ENCODE measurements around the gene C1QB.

The C1QB gene

GRCh38 chr1:22621761-22622160 is 31.3 kb upstream of the C1QB start:
- H3K9me3 ChIP-seq (ENCODE audit: low read length), result no peaks in the 10 kb centered on the region
- no peak overlapping the region for H3K4me3 ChIP-seq (ENCODE audit: low read length)
- no peaks in the 10 kb centered on the region for H3K36me3 ChIP-seq (ENCODE audit: insufficient read depth, low read length)
- H3K27me3 ChIP-seq (ENCODE audit: insufficient read depth, low read length), result peaks cover 22% of the 10 kb centered on the region
- no peak overlapping the region for H2AFZ ChIP-seq (ENCODE audit: low read depth, low read length)
- peaks cover 4% of the 10 kb centered on the region for H3K4me1 ChIP-seq (ENCODE audit: insufficient read depth, low read length)

DNA sequence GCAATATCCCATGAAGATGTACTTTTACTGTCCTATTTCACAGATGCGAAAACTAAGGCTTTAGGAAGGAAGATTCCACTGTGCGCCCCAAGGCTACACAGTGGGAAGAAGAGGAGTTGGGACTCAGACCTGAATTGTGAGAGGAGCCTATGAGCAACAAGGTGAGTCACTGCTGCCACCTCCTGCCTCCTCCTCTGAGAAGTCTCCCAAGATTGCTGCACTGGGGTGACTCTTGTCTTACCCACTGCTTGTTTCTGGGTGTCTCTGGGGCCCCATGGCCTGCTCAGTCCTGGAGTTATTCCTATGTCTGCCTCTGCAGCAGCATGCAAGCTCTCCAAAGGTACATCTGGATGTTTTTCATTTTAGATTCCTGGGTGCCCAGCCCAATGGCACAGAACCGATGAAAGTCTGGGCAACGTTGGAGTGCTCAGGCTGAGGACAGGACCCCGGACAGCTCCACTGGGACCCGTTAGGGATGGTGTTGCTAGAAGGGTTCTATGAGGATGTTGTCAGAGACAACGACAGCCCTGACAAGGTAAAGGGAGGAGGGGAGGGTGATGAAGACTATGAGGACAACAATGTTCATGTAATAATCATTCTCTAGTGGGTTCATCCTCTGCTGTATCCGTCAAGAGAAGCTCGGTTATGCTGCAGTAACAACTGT is 27.6 kb upstream of the C1QB start:
- H2AFZ ChIP-seq (ENCODE audit: low read depth, low read length), result no peak overlapping the region
- H3K27me3 ChIP-seq (ENCODE audit: insufficient read depth, low read length), result peaks cover 14% of the 10 kb centered on the region
- no peaks in the 10 kb centered on the region for H3K36me3 ChIP-seq (ENCODE audit: insufficient read depth, low read length)
- peaks cover 16% of the 10 kb centered on the region for H3K4me1 ChIP-seq (ENCODE audit: insufficient read depth, low read length)
- no peak overlapping the region for H3K4me3 ChIP-seq (ENCODE audit: low read length)
- no peaks in the 10 kb centered on the region for H3K9me3 ChIP-seq (ENCODE audit: low read length)

GRCh38 chr1:22626237-22627157 is 26.5 kb upstream of the C1QB start:
- Histone ChIP-seq H3K4me1 (ENCODE audit: insufficient read depth, low read length) (peaks cover 20% of the 10 kb centered on the region), H3K4me3 (ENCODE audit: low read length) (no peak overlapping the region), H3K27me3 (ENCODE audit: insufficient read depth, low read length) (peaks cover 14% of the 10 kb centered on the region), H3K9me3 (ENCODE audit: low read length) (no peaks in the 10 kb centered on the region), H3K36me3 (ENCODE audit: insufficient read depth, low read length) (no peaks in the 10 kb centered on the region), H2AFZ (ENCODE audit: low read depth, low read length) (no peak overlapping the region)

GRCh38 chr1:22627331-22627730 is 25.7 kb upstream of the C1QB start:
- Histone ChIP-seq H3K4me1 (ENCODE audit: insufficient read depth, low read length) (peaks cover 24% of the 10 kb centered on the region), H2AFZ (ENCODE audit: low read depth, low read length) (no peak overlapping the region), H3K9me3 (ENCODE audit: low read length) (no peaks in the 10 kb centered on the region), H3K36me3 (ENCODE audit: insufficient read depth, low read length) (no peaks in the 10 kb centered on the region), H3K27me3 (ENCODE audit: insufficient read depth, low read length) (peaks cover 10% of the 10 kb centered on the region), H3K4me3 (ENCODE audit: low read length) (no peak overlapping the region)

DNA sequence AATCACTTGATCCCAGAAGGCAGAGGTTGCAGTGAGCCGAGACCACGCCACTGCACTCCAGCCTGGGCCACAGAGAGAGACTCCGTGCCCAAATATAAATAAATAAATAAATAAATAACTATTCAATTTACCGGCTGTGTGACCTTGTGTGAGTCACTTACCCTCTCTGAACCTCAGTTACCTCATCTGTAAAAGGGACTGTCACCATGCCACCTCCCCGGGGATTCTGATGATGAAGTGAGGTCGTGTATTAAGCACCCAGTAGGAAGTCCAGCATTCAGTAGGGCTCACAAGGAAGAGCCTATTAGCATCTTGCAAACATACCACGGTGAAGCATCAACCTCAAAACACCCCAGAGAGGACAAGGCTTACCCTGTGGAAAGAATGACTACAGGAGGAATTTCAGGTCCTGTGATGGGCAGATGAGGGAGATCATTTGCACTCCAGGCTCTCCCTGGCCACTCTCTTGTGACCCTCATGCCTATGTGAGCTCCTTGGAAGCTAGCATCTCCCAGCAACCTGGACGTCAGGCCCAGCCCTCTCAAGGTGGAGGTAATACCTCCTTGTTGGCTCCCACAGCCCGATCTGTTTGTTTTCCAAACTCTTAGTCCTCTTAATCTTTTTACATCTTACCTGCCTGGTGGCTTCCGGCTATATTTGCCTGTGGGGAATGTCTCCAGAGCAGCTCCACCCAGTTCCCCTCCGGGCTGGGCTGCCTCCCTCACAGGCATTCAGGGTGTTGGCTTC is 24.2 kb upstream of the C1QB start:
- no peaks in the 10 kb centered on the region for H3K9me3 ChIP-seq (ENCODE audit: low read length)
- no peak overlapping the region for H3K4me3 ChIP-seq (ENCODE audit: low read length)
- H2AFZ ChIP-seq (ENCODE audit: low read depth, low read length), result no peak overlapping the region
- no peaks in the 10 kb centered on the region for H3K36me3 ChIP-seq (ENCODE audit: insufficient read depth, low read length)
- H3K4me1 ChIP-seq (ENCODE audit: insufficient read depth, low read length), result peaks cover 24% of the 10 kb centered on the region
- H3K27me3 ChIP-seq (ENCODE audit: insufficient read depth, low read length), result peaks cover 10% of the 10 kb centered on the region

GRCh38 chr1:22629886-22630285 is 23.1 kb upstream of the C1QB start:
- Histone ChIP-seq H3K9me3 (ENCODE audit: low read length) (peaks cover 4% of the 10 kb centered on the region), H3K4me1 (ENCODE audit: insufficient read depth, low read length) (peaks cover 24% of the 10 kb centered on the region), H3K36me3 (ENCODE audit: insufficient read depth, low read length) (no peaks in the 10 kb centered on the region), H3K27me3 (ENCODE audit: insufficient read depth, low read length) (peaks cover 10% of the 10 kb centered on the region), H3K4me3 (ENCODE audit: low read length) (no peak overlapping the region), H2AFZ (ENCODE audit: low read depth, low read length) (no peak overlapping the region)

DNA sequence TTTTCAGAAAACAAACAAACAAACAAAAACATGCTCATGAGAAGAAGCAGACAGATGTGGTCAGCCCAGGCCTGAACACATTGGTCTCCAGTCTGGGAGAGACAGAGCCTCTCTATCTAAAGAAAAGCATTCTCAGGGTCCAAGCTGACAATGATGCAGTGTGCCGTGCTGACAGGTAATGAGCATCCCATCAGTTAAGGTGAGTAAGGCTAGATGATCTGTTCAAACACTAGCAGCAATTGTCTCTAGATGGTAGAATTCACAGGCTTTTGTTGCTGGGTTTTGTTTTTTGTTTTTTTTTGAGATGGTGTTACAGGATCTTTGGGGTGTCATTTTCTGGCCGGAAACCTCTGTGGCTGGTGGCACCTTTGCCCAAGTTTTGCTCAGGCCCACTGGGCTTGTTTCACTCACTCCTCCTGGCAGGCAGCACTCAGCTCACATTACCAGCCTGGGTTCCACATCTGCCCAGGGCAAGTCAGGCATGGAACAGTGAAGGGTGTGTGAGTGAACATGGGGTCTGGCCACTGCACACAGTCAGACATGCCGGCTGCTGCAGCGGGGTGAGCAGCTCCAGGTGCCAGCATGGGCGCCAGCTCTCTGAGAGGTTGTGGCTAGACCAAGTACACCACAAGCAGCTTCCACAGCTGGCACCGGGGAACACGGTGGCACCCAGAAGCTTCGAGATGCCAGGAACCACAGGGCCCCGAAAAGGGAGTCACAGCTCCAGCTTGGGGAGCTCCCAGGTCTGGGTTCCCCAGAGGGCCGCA is 19.2 kb upstream of the C1QB start:
- no peaks in the 10 kb centered on the region for H3K27me3 ChIP-seq (ENCODE audit: insufficient read depth, low read length)
- no peaks in the 10 kb centered on the region for H3K36me3 ChIP-seq (ENCODE audit: insufficient read depth, low read length)
- peaks cover 7% of the 10 kb centered on the region for H3K9me3 ChIP-seq (ENCODE audit: low read length)
- peaks cover 16% of the 10 kb centered on the region for H3K4me1 ChIP-seq (ENCODE audit: insufficient read depth, low read length)
- no peak overlapping the region for H2AFZ ChIP-seq (ENCODE audit: low read depth, low read length)
- no peak overlapping the region for H3K4me3 ChIP-seq (ENCODE audit: low read length)

GRCh38 chr1:22635436-22635835 is 17.6 kb upstream of the C1QB start:
- Histone ChIP-seq H3K27me3 (ENCODE audit: insufficient read depth, low read length) (no peaks in the 10 kb centered on the region), H3K4me3 (ENCODE audit: low read length) (no peak overlapping the region), H2AFZ (ENCODE audit: low read depth, low read length) (no peak overlapping the region), H3K36me3 (ENCODE audit: insufficient read depth, low read length) (no peaks in the 10 kb centered on the region), H3K9me3 (ENCODE audit: low read length) (peaks cover 7% of the 10 kb centered on the region), H3K4me1 (ENCODE audit: insufficient read depth, low read length) (peaks cover 8% of the 10 kb centered on the region)

GRCh38 chr1:22636353-22636752 is 16.7 kb upstream of the C1QB start, which contains the start of gene C1QA:
Gene C1QA, plus strand, starts transcription at chr1:22636628. Its CDS starts 989 bp downstream, at chr1:22637617.
- Histone ChIP-seq H3K27me3 (ENCODE audit: insufficient read depth, low read length) (no peaks in the 10 kb centered on the region), H2AFZ (ENCODE audit: low read depth, low read length) (no peak within 1 kb of the TSS), H3K4me3 (ENCODE audit: low read length) (no peak within 1 kb of the TSS), H3K9me3 (ENCODE audit: low read length) (peaks cover 7% of the 10 kb centered on the region), H3K36me3 (ENCODE audit: insufficient read depth, low read length) (no peaks in the 10 kb centered on the region), H3K4me1 (ENCODE audit: insufficient read depth, low read length) (peaks cover 6% of the 10 kb centered on the region)

DNA sequence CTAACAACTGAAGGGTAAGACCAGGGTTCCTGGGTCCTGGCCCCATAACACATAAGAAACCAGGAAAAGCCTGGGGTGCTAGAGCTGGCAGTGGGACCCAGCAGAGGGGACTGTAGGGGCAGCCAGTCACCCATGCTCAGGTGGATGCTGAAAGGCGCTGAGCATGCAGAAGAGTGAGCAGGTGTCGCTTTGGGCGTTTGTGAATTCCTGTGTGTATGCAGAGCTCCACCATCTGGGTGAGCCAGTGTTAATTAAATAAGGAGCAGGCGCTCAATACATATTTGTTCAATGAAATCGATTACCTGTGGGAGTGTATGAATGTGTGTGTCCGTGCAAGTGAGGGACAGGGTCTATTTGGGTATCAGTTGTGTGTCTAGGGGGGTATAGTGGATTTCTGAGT is 16.1 kb upstream of the C1QB start:
- no peaks in the 10 kb centered on the region for H3K36me3 ChIP-seq (ENCODE audit: insufficient read depth, low read length)
- H3K4me1 ChIP-seq (ENCODE audit: insufficient read depth, low read length), result no peaks in the 10 kb centered on the region
- H3K27me3 ChIP-seq (ENCODE audit: insufficient read depth, low read length), result no peaks in the 10 kb centered on the region
- H2AFZ ChIP-seq (ENCODE audit: low read depth, low read length), result no peak overlapping the region
- peaks cover 7% of the 10 kb centered on the region for H3K9me3 ChIP-seq (ENCODE audit: low read length)
- H3K4me3 ChIP-seq (ENCODE audit: low read length), result no peak overlapping the region

DNA sequence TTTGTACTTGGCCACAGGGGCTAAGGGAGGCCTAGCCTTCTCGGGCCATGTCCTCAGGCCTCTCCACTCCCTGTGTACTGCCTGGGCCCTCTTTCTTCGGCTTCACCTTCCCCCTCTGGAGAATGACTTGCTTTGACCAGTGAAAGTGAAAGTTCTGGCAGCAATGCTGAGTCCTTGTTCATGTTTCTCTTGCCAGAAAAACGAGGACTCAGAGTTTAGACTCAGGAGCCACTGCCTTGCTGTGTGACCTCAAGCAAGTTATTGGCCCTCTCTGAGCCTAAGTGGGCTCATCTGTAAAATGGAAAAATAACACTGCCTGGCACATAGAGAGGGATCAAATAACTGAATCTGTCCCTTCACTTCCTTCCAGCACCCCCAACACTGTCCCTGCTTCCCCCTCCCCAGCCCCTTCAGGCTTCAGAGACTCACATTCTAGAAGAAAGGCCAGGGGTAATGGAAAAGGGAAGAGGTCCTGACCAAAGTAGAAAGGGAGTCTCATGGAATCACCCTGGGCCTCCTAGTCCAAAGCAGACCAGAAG is 15.1 kb upstream of the C1QB start:
- H3K4me3 ChIP-seq (ENCODE audit: low read length), result no peak overlapping the region
- peaks cover 7% of the 10 kb centered on the region for H3K9me3 ChIP-seq (ENCODE audit: low read length)
- peaks cover 2% of the 10 kb centered on the region for H3K27me3 ChIP-seq (ENCODE audit: insufficient read depth, low read length)

DNA sequence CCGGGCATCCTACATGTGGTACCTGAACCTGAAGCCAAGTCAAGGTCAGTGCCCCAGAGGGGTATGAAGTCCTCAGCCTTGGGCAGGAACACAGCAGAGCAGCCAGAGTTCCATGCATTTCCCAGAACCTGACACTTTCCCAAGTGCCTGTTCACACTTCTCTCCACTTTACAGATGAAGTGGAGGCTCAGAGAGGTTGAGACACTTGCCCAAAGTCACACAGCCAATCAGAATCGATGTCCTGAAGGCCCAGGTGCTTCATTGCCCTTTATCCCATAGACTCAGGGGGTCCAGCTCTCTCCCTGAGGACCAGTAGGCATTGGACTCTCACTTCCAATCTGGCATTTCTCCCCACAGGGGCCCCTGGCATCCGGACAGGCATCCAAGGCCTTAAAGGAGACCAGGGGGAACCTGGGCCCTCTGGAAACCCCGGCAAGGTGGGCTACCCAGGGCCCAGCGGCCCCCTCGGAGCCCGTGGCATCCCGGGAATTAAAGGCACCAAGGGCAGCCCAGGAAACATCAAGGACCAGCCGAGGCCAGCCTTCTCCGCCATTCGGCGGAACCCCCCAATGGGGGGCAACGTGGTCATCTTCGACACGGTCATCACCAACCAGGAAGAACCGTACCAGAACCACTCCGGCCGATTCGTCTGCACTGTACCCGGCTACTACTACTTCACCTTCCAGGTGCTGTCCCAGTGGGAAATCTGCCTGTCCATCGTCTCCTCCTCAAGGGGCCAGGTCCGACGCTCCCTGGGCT is 14.4 kb upstream of the C1QB start:
- H2AFZ ChIP-seq (ENCODE audit: low read depth, low read length), result no peak overlapping the region
- no peaks in the 10 kb centered on the region for H3K36me3 ChIP-seq (ENCODE audit: insufficient read depth, low read length)
- H3K27me3 ChIP-seq (ENCODE audit: insufficient read depth, low read length), result peaks cover 8% of the 10 kb centered on the region
- no peaks in the 10 kb centered on the region for H3K4me1 ChIP-seq (ENCODE audit: insufficient read depth, low read length)
- H3K4me3 ChIP-seq (ENCODE audit: low read length), result no peak overlapping the region
- H3K9me3 ChIP-seq (ENCODE audit: low read length), result peaks cover 7% of the 10 kb centered on the region

More for the DNA sequence above, 15.1 kb upstream of the C1QB start:
- H3K4me1 ChIP-seq (ENCODE audit: insufficient read depth, low read length), result no peaks in the 10 kb centered on the region
- H2AFZ ChIP-seq (ENCODE audit: low read depth, low read length), result no peak overlapping the region
- H3K36me3 ChIP-seq (ENCODE audit: insufficient read depth, low read length), result no peaks in the 10 kb centered on the region
